H1 (cell line): Measurements from ENCODE around the gene TMEM107. TPM values are rescaled to one million over a fixed set of nuclear protein-coding genes. Genes with fewer than 3 reads are reported as not detected.

Experiments used
- CTCF ChIA-PET: fragments of 300-600 bp; sonication (Branson Sonifier 250); formaldehyde crosslinking; loops from one replicate; lab custom pipeline; 2021; ENCODE audit not compliant: partially characterized antibody; lab: Charles Lee
- POLR2A ChIA-PET: fragments of 300-600 bp; sonication (Branson Sonifier 250); formaldehyde crosslinking; loops from one replicate; lab custom pipeline; 2021; ENCODE audit warnings: inconsistent platforms; ENCODE audit not compliant: partially characterized antibody; lab: Charles Lee
- DNase-seq, 2 experiments: peaks; one replicate each; pipeline versions ENCODE4 v3.0.0 to v3.0.0-alpha.2; 2010 to 2022; ENCODE audit warnings: low spot score in 2 of 2, low read depth in 1 of 2, mixed read lengths in 1 of 2
- FAIRE-seq: peaks from 2 replicates; lab custom pipeline; 2011; peaks lifted over from hg19 to GRCh38; lab: Jason Lieb, UNC
- H2AFZ ChIP-seq: 2 replicates; pipeline ENCODE4 v1.8.1; 2012; ENCODE audit warnings: low read length, inconsistent platforms
- H2AK5ac ChIP-seq: 2 replicates; pipeline ENCODE4 v1.6.1; 2013; ENCODE audit warnings: low read depth, low read length
- H2BK120ac ChIP-seq: replicated peaks from 2 replicates; pipeline ENCODE3; 2013; ENCODE audit warnings: low read depth, low read length, inconsistent platforms
- H2BK12ac ChIP-seq: 2 replicates; pipeline ENCODE4 v1.6.1; 2013; ENCODE audit warnings: low read depth, low read length
- H2BK15ac ChIP-seq: 2 replicates; pipeline ENCODE4 v1.6.1; 2013; ENCODE audit warnings: low read length
- H2BK20ac ChIP-seq: 2 replicates; pipeline ENCODE4 v1.6.1; 2013; ENCODE audit warnings: low read length
- H2BK5ac ChIP-seq: 2 replicates; pipeline ENCODE4 v1.6.1; 2013; ENCODE audit warnings: low read depth, low read length
- H3K14ac ChIP-seq: 2 replicates; pipeline ENCODE4 v1.6.1; 2013; ENCODE audit warnings: inconsistent platforms; ENCODE audit not compliant: insufficient read length
- H3K18ac ChIP-seq: 2 replicates; pipeline ENCODE4 v1.6.1; 2013; ENCODE audit warnings: low read length; ENCODE audit errors: extremely low read depth
- H3K23ac ChIP-seq: 2 replicates; pipeline ENCODE4 v1.6.1; 2013; ENCODE audit warnings: inconsistent platforms; ENCODE audit not compliant: insufficient read length
- H3K23me2 ChIP-seq: 2 replicates; pipeline ENCODE4 v1.6.1; 2013; ENCODE audit warnings: low read depth, low read length
- H3K27ac ChIP-seq: 2 replicates; pipeline ENCODE4 v1.6.1; 2011; ENCODE audit warnings: low read depth, low read length, inconsistent platforms
- H3K27me3 ChIP-seq, 4 experiments: replicated peaks in 1 of 4; 1 replicate in 1 of 4; 2 replicates in 3 of 4; pipeline versions ENCODE4 v1.6.1 to v1.8.1; 2011 to 2013; ENCODE audit warnings: low read length in 3 of 4, mild to moderate bottlenecking in 3 of 4, inconsistent platforms in 2 of 4, mixed read lengths in 2 of 4, moderate library complexity in 1 of 4; ENCODE audit not compliant: control insufficient read depth in 3 of 4, insufficient read depth in 3 of 4; ENCODE audit errors: extremely low read depth in 1 of 4
- H3K36me3 ChIP-seq, 4 experiments: 2 replicates each; pipeline versions ENCODE4 v1.6.1 to v1.8.1; 2011 to 2013; ENCODE audit warnings: mild to moderate bottlenecking in 4 of 4, low read length in 3 of 4, moderate library complexity in 2 of 4, control low read depth in 1 of 4, inconsistent platforms in 1 of 4; ENCODE audit not compliant: insufficient read depth in 4 of 4, control insufficient read depth in 2 of 4
- H3K4ac ChIP-seq: replicated peaks from 2 replicates; pipeline ENCODE3; 2013; ENCODE audit warnings: low read length, low read depth, mixed read lengths, inconsistent platforms; ENCODE audit not compliant: insufficient read length
- H3K4me1 ChIP-seq, 4 experiments: replicated peaks in 1 of 4; 1 replicate in 1 of 4; 2 replicates in 3 of 4; pipeline versions ENCODE4 v1.6.1 to v1.8.1; 2011 to 2013; ENCODE audit warnings: low read length in 3 of 4, inconsistent platforms in 2 of 4, mixed read lengths in 1 of 4; ENCODE audit not compliant: insufficient read depth in 4 of 4, control insufficient read depth in 3 of 4
- H3K4me2 ChIP-seq, 2 experiments: 2 replicates each; pipeline versions ENCODE4 v1.6.1 to v1.8.1; 2011 to 2013; ENCODE audit warnings: low read depth in 2 of 2, low read length in 2 of 2, control low read depth in 1 of 2, inconsistent platforms in 1 of 2, mild to moderate bottlenecking in 1 of 2; ENCODE audit not compliant: insufficient read depth in 1 of 2
- H3K4me3 ChIP-seq, 4 experiments: fragments of 200-600, 300-600 bp in 1 of 4; sonication (generic), shearing (Covaris generic), sonication (Bioruptor Twin) in 1 of 4; 2 replicates each; pipeline versions ENCODE4 v1.5.1 to v1.8.1; 2011 to 2016; ENCODE audit warnings: low read length in 4 of 4, low read depth in 3 of 4, control low read depth in 2 of 4, inconsistent platforms in 2 of 4, mild to moderate bottlenecking in 2 of 4, mixed read lengths in 1 of 4, moderate library complexity in 1 of 4; ENCODE audit not compliant: insufficient read depth in 2 of 4; ENCODE audit errors: extremely low read depth in 1 of 4
- H3K56ac ChIP-seq: replicated peaks from 2 replicates; pipeline ENCODE3; 2013; ENCODE audit warnings: low read depth, mild to moderate bottlenecking, mixed read lengths, low read length, inconsistent platforms; ENCODE audit not compliant: insufficient read length
- H3K79me1 ChIP-seq: 2 replicates; pipeline ENCODE4 v1.6.1; 2013; ENCODE audit warnings: low read depth, low read length, control low read depth
- H3K79me2 ChIP-seq, 2 experiments: 2 replicates each; pipeline versions ENCODE4 v1.6.1 to v1.8.1; 2012 to 2013; ENCODE audit warnings: low read length in 2 of 2, mild to moderate bottlenecking in 2 of 2, inconsistent platforms in 1 of 2; ENCODE audit not compliant: insufficient read depth in 2 of 2, control insufficient read depth in 1 of 2
- H3K9ac ChIP-seq, 4 experiments: replicated peaks in 1 of 4; 1 replicate in 1 of 4; 2 replicates in 3 of 4; pipeline versions ENCODE4 v1.6.1 to v1.8.1; 2011 to 2013; ENCODE audit warnings: low read depth in 3 of 4, low read length in 3 of 4, control low read depth in 2 of 4, mild to moderate bottlenecking in 2 of 4, moderate library complexity in 2 of 4, inconsistent platforms in 1 of 4; ENCODE audit errors: extremely low read depth in 1 of 4
- H3K9me3 ChIP-seq, 2 experiments: 2 replicates each; pipeline versions ENCODE4 v1.6.1 to v1.8.1; 2012 to 2013; ENCODE audit warnings: mild to moderate bottlenecking in 2 of 2, moderate library complexity in 2 of 2, control low read depth in 1 of 2, inconsistent platforms in 1 of 2, low read depth in 1 of 2, low read length in 1 of 2, mixed read lengths in 1 of 2; ENCODE audit not compliant: insufficient read depth in 2 of 2
- H4K20me1 ChIP-seq, 2 experiments: replicated peaks in 1 of 2; 2 replicates each; pipeline versions ENCODE3 to v1.8.1; 2011 to 2013; ENCODE audit warnings: inconsistent platforms in 2 of 2, low read length in 2 of 2, mild to moderate bottlenecking in 1 of 2; ENCODE audit not compliant: insufficient read depth in 2 of 2, control insufficient read depth in 1 of 2
- H4K5ac ChIP-seq: 2 replicates; pipeline ENCODE4 v1.6.1; 2013; ENCODE audit warnings: low read length, low read depth, mixed read lengths, inconsistent platforms; ENCODE audit not compliant: insufficient read length
- H4K8ac ChIP-seq: 2 replicates; pipeline ENCODE4 v1.8.0; 2013; ENCODE audit warnings: mild to moderate bottlenecking, moderate library complexity, low read length, inconsistent platforms; ENCODE audit not compliant: insufficient read depth; ENCODE audit errors: extremely low read depth
- H4K91ac ChIP-seq: replicated peaks from 2 replicates; pipeline ENCODE3; 2013; ENCODE audit warnings: low read length, mixed read lengths, inconsistent platforms; ENCODE audit not compliant: insufficient read length
- ASH2L ChIP-seq: fragments of 200-600, 300-600 bp; sonication (generic); IDR thresholded peaks from one replicate; pipeline ENCODE4 v1.7.1; 2017; ENCODE audit warnings: low read length
- CBX5 ChIP-seq: fragments of 300-800, 300-1000 bp; sonication (generic); IDR thresholded peaks from 2 replicates; pipeline ENCODE4 v1.7.1; 2016; ENCODE audit warnings: antibody characterized with exemption, low read length, low read depth
- CTCF ChIP-seq, 3 experiments: IDR thresholded peaks; 1 replicate in 2 of 3; 2 replicates in 1 of 3; pipeline versions ENCODE4 v1.5.1 to v1.6.1; 2011; ENCODE audit warnings: low read length in 3 of 3, mild to moderate bottlenecking in 3 of 3, inconsistent platforms in 2 of 3, low read depth in 1 of 3, moderate library complexity in 1 of 3; ENCODE audit not compliant: insufficient read depth in 1 of 3; ENCODE audit errors: control extremely low read depth in 1 of 3
- EP300 ChIP-seq, 2 experiments: IDR thresholded peaks; 1 replicate in 1 of 2; 2 replicates in 1 of 2; pipeline ENCODE4 v1.6.1; 2011 to 2012; ENCODE audit warnings: low read depth in 2 of 2, low read length in 2 of 2, mild to moderate bottlenecking in 2 of 2, borderline replicate concordance in 1 of 2, inconsistent platforms in 1 of 2, moderate library complexity in 1 of 2
- GTF2F1 ChIP-seq: IDR thresholded peaks from 2 replicates; pipeline ENCODE4 v1.6.1; 2012; ENCODE audit warnings: low read depth, low read length, improper control_type of control experiment, borderline replicate concordance
- JUND ChIP-seq: IDR thresholded peaks from 2 replicates; pipeline ENCODE4 v1.6.1; 2011; ENCODE audit warnings: mild to moderate bottlenecking, improper control_type of control experiment, low read length
- MAX ChIP-seq: IDR thresholded peaks from 2 replicates; pipeline ENCODE4 v1.6.1; 2012; ENCODE audit warnings: inconsistent platforms
- POLR2AphosphoS5 ChIP-seq: IDR thresholded peaks from 2 replicates; pipeline ENCODE4 v1.6.1; 2011; ENCODE audit warnings: low read depth, low read length
- RFX5 ChIP-seq: IDR thresholded peaks from 2 replicates; pipeline ENCODE4 v1.6.1; 2011; ENCODE audit warnings: low read depth, low read length, improper control_type of control experiment, borderline replicate concordance
- SP2 ChIP-seq: IDR thresholded peaks from 2 replicates; pipeline ENCODE4 v1.6.1; 2012; ENCODE audit warnings: mild to moderate bottlenecking, low read length, inconsistent platforms
- SRF ChIP-seq: IDR thresholded peaks from 2 replicates; pipeline ENCODE4 v1.6.1; 2011; ENCODE audit warnings: mild to moderate bottlenecking, low read depth, low read length, moderate library complexity
- WGBS, 2 experiments: shearing (Covaris generic) in 1 of 2; methylation state at CpG; one replicate each; pipeline versions ENCODE4 v1.1.6 to v1.1.7; 2013 to 2015; ENCODE audit warnings: low lambda C conversion rate in 2 of 2, mixed read lengths in 2 of 2, inconsistent platforms in 1 of 2, low coverage in 1 of 2, missing lambda C conversion rate in 1 of 2; ENCODE audit not compliant: insufficient replicate concordance in 2 of 2, insufficient coverage in 1 of 2, insufficient read length in 1 of 2; ENCODE audit errors: extremely low coverage in 1 of 2, missing lambda C conversion rate in 1 of 2; 5-methylcytosine and 5-hydroxymethylcytosine counted together
- polyA plus RNA-seq, 7 experiments: library from polyadenylated mRNA; depleted of rRNA in 3 of 7; stranded (reverse) in 5 of 7; unstranded in 2 of 7; fragments of >200 nt in 5 of 7; fragments of 200-250 nt in 2 of 7; gene quantifications; 1 replicate in 5 of 7; 2 replicates in 1 of 7; 4 replicates in 1 of 7; pipeline versions ENCODE4 v1.2.1 to v1.2.3, GENCODE V29; 2011 to 2013; ENCODE audit warnings: missing spikeins in 2 of 7, mixed read lengths in 2 of 7
- total RNA-seq: library from RNA; stranded (reverse); fragmentation: NEBNext Ultra II Directional; extraction: Animal tissue kit (Norgen Biotek cat#: 25700); gene quantifications from 2 replicates; pipeline ENCODE4 v1.2.1, GENCODE V29; 2021

TMEM107 gene
- total and polyA plus RNA-seq, 2 of the 8 experiments (the other 6 are each of a cell fraction or from before 2014, with no cell fraction given): 17.3 to 21.5 TPM

- Histone ChIP-seq H2AFZ (no peak overlapping the region), H2BK12ac (no peak overlapping the region), H2BK20ac (no peak overlapping the region), H2BK15ac (no peak overlapping the region), H3K4ac (no peak overlapping the region), H3K79me1 (no peaks in the 10 kb centered on the region), H3K4me3 (no peak overlapping the region), H2AK5ac (no peak overlapping the region), H3K18ac (no peak overlapping the region), H2BK120ac (no peak overlapping the region), H4K91ac (no peak overlapping the region), H4K8ac (0 out of 2 replicates have a peak overlapping the region, but pooled peaks have one; percentile 63), H3K9me3 (no peaks in the 10 kb centered on the region), H3K36me3 (peaks cover 3 to 30% (median 24%) of the 10 kb centered on the region in 4 experiments), H3K4me1 (peaks cover 0 to 5% (median 3%) of the 10 kb centered on the region in 4 experiments; a peak in 2 of 7 replicates), H3K79me2 (no peaks in the 10 kb centered on the region), H3K9ac (no peak overlapping the region), H4K5ac (no peak overlapping the region), H3K23ac (no peak overlapping the region), H3K27ac (no peak overlapping the region), H3K4me2 (no peak overlapping the region), H4K20me1 (peaks cover 2 to 10% of the 10 kb centered on the region in 2 experiments), H2BK5ac (no peak overlapping the region), H3K23me2 (peaks cover 9% of the 10 kb centered on the region), H3K56ac (no peak overlapping the region), H3K14ac (no peak overlapping the region), H3K27me3 (peaks cover 0 to 7% (median 2%) of the 10 kb centered on the region in 4 experiments; a peak in 4 of 7 replicates)
- ChIA-PET POLR2A (interaction anchor here (1.1 to 10.3 kb wide), 5 partner anchors 8 to 86 kb away, joined by 3 to 76 read pairs (median 8); partner anchors contain the start of gene PER1), CTCF (interaction anchor here (0.6 to 14.1 kb wide), 8 partner anchors 8 to 84 kb away, joined by 3 to 133 read pairs (median 5); partner anchors contain the start of gene VAMP2)
- TF ChIP-seq CBX5: no peak
- TF ChIP-seq CTCF (IDR thresholded peaks at IDR 0.05; ENCODE audit: control extremely low read depth in 1 of 3, insufficient read depth in 1 of 3, low read depth in 1 of 3, low read length in 3 of 3): no peak
- TF ChIP-seq GTF2F1: no peak
- no peak for TF ChIP-seq JUND
- TF ChIP-seq RFX5: no peak
- TF ChIP-seq POLR2AphosphoS5: no peak
- TF ChIP-seq SRF: no peak
- no peak for TF ChIP-seq MAX
- TF ChIP-seq ASH2L: no peak
- no peak for TF ChIP-seq SP2
- no peak for TF ChIP-seq EP300 (IDR thresholded peaks at IDR 0.05; ENCODE audit: borderline replicate concordance in 1 of 2, low read depth in 2 of 2, low read length in 2 of 2)
- FAIRE-seq (no peak), DNase-seq (no peak)
- 91% methylated on average over 11 of the region's 11 CpGs; no CpG with 5 or more reads in 1 of the 2 experiments for WGBS, 2 experiments
Observed at GRCh38 chr17:8141741-8142140, 34.4 kb downstream of the TMEM107 start.
